ENCODE results near the gene ITM2C.

GRCh38 chr2:230868161-230868946 is 3.6 kb downstream of the ITM2C start:
- no peak for TF ChIP-seq RAD21 (IDR thresholded peaks at IDR 0.05; ENCODE audit: low read depth)
- TF ChIP-seq TAF1 (IDR thresholded peaks at IDR 0.05; ENCODE audit: low read depth) = no peak
- no peak for TF ChIP-seq USF1 (IDR thresholded peaks at IDR 0.05)
- TF ChIP-seq REST (IDR thresholded peaks at IDR 0.05; ENCODE audit: low read depth) = no peak
- TF ChIP-seq FOXM1 (IDR thresholded peaks at IDR 0.05; ENCODE audit: borderline replicate concordance, low read depth) = no peak
- no peak for TF ChIP-seq MAX (IDR thresholded peaks at IDR 0.05)
- TF ChIP-seq TCF12 (IDR thresholded peaks at IDR 0.05; ENCODE audit: low read depth) = peak; percentile 24; the same call in 1 of the 2 replicates
- TF ChIP-seq EP300 (IDR thresholded peaks at IDR 0.05; ENCODE audit: borderline replicate concordance) = no peak; the same call in 1 of the 2 replicates
- no peak for TF ChIP-seq CREB1 (IDR thresholded peaks at IDR 0.05; ENCODE audit: low read depth)
- TF ChIP-seq CEBPB (IDR thresholded peaks at IDR 0.05) = no peak
- no peak for TF ChIP-seq YY1 (IDR thresholded peaks at IDR 0.05; ENCODE audit: low read depth)
- TF ChIP-seq TEAD4 (IDR thresholded peaks at IDR 0.05) = peak; percentile 79
- no peak for TF ChIP-seq EGR1 (IDR thresholded peaks at IDR 0.05)

All from Ishikawa (cell line).